ENCODE data around the gene GPR32. TPM values are rescaled to one million over a fixed set of nuclear protein-coding genes. Genes with fewer than 3 reads are reported as not detected.

GPR32 gene
- total and polyA plus RNA-seq, 10 of the 15 experiments (the other 5 are each of a cell fraction or from before 2014, with no cell fraction given) = not detected

DNA sequence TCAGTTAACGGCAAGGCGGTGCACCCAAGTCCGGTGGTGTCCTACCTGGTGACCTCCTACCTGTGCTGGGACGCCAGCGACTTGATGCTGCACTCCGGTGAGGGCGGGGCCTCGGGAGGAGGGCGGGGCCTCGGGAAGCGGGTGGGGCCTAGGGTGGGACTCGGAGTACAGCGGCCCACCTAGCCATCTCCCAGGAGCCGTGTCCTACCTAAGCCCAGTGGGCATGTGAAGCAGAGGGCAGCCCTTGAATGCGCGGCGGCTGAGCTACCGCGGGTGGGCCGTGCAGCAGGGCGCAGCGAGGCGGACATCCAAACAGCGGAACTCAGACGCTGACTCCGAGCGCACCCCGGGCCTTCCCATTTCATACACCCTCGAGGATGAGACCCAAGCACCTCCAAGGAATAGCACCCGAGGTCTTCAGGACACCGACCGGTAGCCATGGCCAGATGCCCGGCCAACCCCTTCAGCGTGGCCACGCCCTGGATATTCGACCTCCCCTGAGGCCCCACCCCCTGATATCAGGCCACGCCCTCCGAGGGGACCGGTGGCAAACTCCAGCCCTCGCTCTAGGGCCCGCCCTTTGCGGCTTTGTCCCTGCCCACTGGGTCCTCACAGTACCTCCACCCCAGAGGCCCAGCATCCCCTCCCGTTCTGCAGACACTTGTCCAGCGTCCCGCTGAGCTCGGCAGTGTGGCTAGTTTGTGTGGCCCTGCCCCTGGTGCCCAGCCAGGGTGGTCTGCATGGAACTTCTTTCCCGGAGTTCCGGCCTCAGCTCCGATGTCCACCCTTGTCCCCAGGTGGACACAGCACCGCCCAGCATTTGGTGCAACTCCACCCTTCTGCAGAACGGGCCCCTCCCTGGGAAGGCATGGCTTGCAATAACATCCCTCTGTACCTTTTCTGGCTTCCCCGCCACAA, 47.9 kb downstream of the GPR32 start:
- peak overlapping the region; percentile 97 for H3K4me3 ChIP-seq
- POLR2A ChIA-PET = interaction anchor here (0.6 to 2.0 kb wide), 7 partner anchors 11 to 460 kb away, joined by 3 to 8 read pairs (median 3); no protein-coding TSS in a partner anchor
- in situ Hi-C loops (cut with MboI) (loop anchor here (10.0 kb wide), 1 partner anchor 547 kb away; the partner anchor contains the start of genes CLDND2 and ETFB), intact Hi-C loops (cut with micrococcal nuclease; ENCODE audit: unreplicated experiment) (loop anchor here (1.0 to 2.0 kb wide), 3 partner anchors 14 to 79 kb away; no protein-coding TSS in a partner anchor)
- peak; percentile 92 for FAIRE-seq
- WGBS (ENCODE audit: insufficient coverage, insufficient replicate concordance, low lambda C conversion rate, missing lambda C conversion rate) = 9% methylated on average over 47 of the region's 52 CpGs
- H3K36me3 ChIP-seq (ENCODE audit: control insufficient read depth in 2 of 2, insufficient read depth in 2 of 2, low read length in 1 of 2) = no peaks in the 10 kb centered on the region
- no peaks in the 10 kb centered on the region for H4K20me1 ChIP-seq (ENCODE audit: control insufficient read depth, insufficient read depth)
- no peaks in the 10 kb centered on the region for H3K27me3 ChIP-seq (replicated peaks in 1 of 2; ENCODE audit: control insufficient read depth in 2 of 2, insufficient read depth in 2 of 2, low read length in 1 of 2)
- peak overlapping the region; percentile 57 for H3K9ac ChIP-seq (ENCODE audit: control insufficient read depth, insufficient read depth, low read length)
- peak overlapping the region; percentile 89 for H2AFZ ChIP-seq (ENCODE audit: control insufficient read depth, low read depth, low read length)
- peak overlapping the region; percentile 84 for H3K4me2 ChIP-seq (ENCODE audit: control insufficient read depth, insufficient read depth)
- RAD21 ChIA-PET (ENCODE audit: unreplicated experiment) = interaction anchor here (0.6 to 2.0 kb wide), 5 partner anchors 11 to 103 kb away, joined by 3 to 9 read pairs (median 3); no protein-coding TSS in a partner anchor
- H3K9me3 ChIP-seq (replicated peaks; ENCODE audit: control insufficient read depth, insufficient read depth, low read length) = peaks cover 3% of the 10 kb centered on the region; the same call in 2 of the 3 replicates
- TSS peak; percentile 57 for BruUV-seq (replicated peaks)
- peak; percentile 63 for DNase-seq (ENCODE audit: low read depth, low spot score)
- ATAC-seq = peak; percentile 87
- peak overlapping the region; percentile 93 for H3K27ac ChIP-seq (ENCODE audit: control insufficient read depth, insufficient read depth)
- CTCF ChIA-PET = interaction anchor here (1.1 to 2.7 kb wide), 3 partner anchors 16 to 79 kb away, joined by 3 to 15 read pairs (median 5); no protein-coding TSS in a partner anchor
- peaks cover 4% of the 10 kb centered on the region for H3K79me2 ChIP-seq (ENCODE audit: control insufficient read depth, insufficient read depth, low read length)
- SMC1A ChIA-PET (ENCODE audit: uncharacterized antibody, unreplicated experiment) = interaction anchor here (1.0 to 4.6 kb wide), 2 partner anchors 19 to 80 kb away, joined by 4 to 16 read pairs; no protein-coding TSS in a partner anchor
- peaks cover 36% of the 10 kb centered on the region for H3K4me1 ChIP-seq (ENCODE audit: control insufficient read depth, insufficient read depth, low read length)
- TF ChIP-seq FOXK2 (IDR thresholded peaks at IDR 0.05) (no peak), IKZF2 (IDR thresholded peaks at IDR 0.05) (no peak), ASH2L (IDR thresholded peaks at IDR 0.05; ENCODE audit: borderline replicate concordance, low read depth) (no peak), POLR2AphosphoS5 (IDR thresholded peaks at IDR 0.05; ENCODE audit: low read length) (no peak), RB1 (IDR thresholded peaks at IDR 0.05; ENCODE audit: borderline replicate concordance) (no peak), ZNF384 (IDR thresholded peaks at IDR 0.05; ENCODE audit: borderline replicate concordance, low read depth, low read length) (no peak), RELA (IDR thresholded peaks at IDR 0.05; ENCODE audit: borderline replicate concordance, partially characterized antibody) (no peak), BCL11A (IDR thresholded peaks at IDR 0.05; ENCODE audit: low read depth, low read length) (no peak), CBX3 (IDR thresholded peaks at IDR 0.05; ENCODE audit: borderline replicate concordance, low read depth) (no peak), SMC3 (IDR thresholded peaks at IDR 0.05; ENCODE audit: borderline replicate concordance, low read length) (no peak), NRF1 (conservative IDR thresholded peaks at IDR 0.05; ENCODE audit: low read depth, low read length) (no peak), POLR2A (IDR thresholded peaks at IDR 0.05; ENCODE audit: low read depth, low read length) (peak; percentile 67; the same call in 1 of the 2 replicates), ETV6 (conservative IDR thresholded peaks at IDR 0.05 in 1 of 2, IDR thresholded peaks at IDR 0.05 in 1 of 2; ENCODE audit: borderline replicate concordance in 1 of 2, low read depth in 1 of 2) (no peak), CBFB (IDR thresholded peaks at IDR 0.05; ENCODE audit: low read depth) (no peak; the same call in 1 of the 2 replicates)
- TF ChIP-seq, protein P1, sequence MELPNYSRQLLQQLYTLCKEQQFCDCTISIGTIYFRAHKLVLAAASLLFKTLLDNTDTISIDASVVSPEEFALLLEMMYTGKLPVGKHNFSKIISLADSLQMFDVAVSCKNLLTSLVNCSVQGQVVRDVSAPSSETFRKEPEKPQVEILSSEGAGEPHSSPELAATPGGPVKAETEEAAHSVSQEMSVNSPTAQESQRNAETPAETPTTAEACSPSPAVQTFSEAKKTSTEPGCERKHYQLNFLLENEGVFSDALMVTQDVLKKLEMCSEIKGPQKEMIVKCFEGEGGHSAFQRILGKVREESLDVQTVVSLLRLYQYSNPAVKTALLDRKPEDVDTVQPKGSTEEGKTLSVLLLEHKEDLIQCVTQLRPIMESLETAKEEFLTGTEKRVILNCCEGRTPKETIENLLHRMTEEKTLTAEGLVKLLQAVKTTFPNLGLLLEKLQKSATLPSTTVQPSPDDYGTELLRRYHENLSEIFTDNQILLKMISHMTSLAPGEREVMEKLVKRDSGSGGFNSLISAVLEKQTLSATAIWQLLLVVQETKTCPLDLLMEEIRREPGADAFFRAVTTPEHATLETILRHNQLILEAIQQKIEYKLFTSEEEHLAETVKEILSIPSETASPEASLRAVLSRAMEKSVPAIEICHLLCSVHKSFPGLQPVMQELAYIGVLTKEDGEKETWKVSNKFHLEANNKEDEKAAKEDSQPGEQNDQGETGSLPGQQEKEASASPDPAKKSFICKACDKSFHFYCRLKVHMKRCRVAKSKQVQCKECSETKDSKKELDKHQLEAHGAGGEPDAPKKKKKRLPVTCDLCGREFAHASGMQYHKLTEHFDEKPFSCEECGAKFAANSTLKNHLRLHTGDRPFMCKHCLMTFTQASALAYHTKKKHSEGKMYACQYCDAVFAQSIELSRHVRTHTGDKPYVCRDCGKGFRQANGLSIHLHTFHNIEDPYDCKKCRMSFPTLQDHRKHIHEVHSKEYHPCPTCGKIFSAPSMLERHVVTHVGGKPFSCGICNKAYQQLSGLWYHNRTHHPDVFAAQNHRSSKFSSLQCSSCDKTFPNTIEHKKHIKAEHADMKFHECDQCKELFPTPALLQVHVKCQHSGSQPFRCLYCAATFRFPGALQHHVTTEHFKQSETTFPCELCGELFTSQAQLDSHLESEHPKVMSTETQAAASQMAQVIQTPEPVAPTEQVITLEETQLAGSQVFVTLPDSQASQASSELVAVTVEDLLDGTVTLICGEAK (IDR thresholded peaks at IDR 0.05; ENCODE audit: borderline replicate concordance) = no peak

Measured in GM12878 (cell line).